Tibial artery (tissue), 4 donors: ENCODE data around the gene SPP2.

ENCODE experiments used
- DNase-seq, 2 donors: peaks; one replicate each; pipeline ENCODE4 v3.0.0-alpha.2; 2019
- H3K27ac ChIP-seq, 2 donors: fragments of 200-600 bp; sonication (generic) in 1 of 2; 1 replicate in 1 of 2; 2 replicates in 1 of 2; pipeline ENCODE4 v1.5.1; 2018 to 2019; ENCODE audit warnings: mild to moderate bottlenecking in 1 of 2
- H3K27me3 ChIP-seq, 2 donors: fragments of 200-600 bp; sonication (generic) in 1 of 2; one replicate each; pipeline versions ENCODE4 v1.5.1 to v1.6.0; 2016 to 2019
- H3K36me3 ChIP-seq, 3 donors: fragments of 200-600 bp; sonication (generic) in 2 of 3; one replicate each; pipeline ENCODE4 v1.5.1; 2016 to 2019; ENCODE audit warnings: mild to moderate bottlenecking in 2 of 3
- H3K4me1 ChIP-seq, 4 donors: fragments of 200-600 bp; sonication (generic) in 2 of 4; 1 replicate in 3 of 4; 2 replicates in 1 of 4; pipeline ENCODE4 v1.5.1; 2016 to 2019
- H3K4me3 ChIP-seq, 2 donors: fragments of 200-600 bp; sonication (generic) in 1 of 2; 1 replicate in 1 of 2; 2 replicates in 1 of 2; pipeline ENCODE4 v1.5.1; 2018 to 2019; ENCODE audit warnings: mild to moderate bottlenecking in 2 of 2
- H3K9me3 ChIP-seq, 3 donors: fragments of 200-600 bp; sonication (generic) in 1 of 3; one replicate each; pipeline ENCODE4 v1.5.1; 2016 to 2019
- CTCF ChIP-seq, 2 experiments: fragments of 200-600 bp in 1 of 2; fragments of 450-650 bp in 1 of 2; IDR thresholded peaks; one replicate each; pipeline ENCODE4 v1.5.1; 2017 to 2019; ENCODE audit warnings: antibody characterized with exemption in 2 of 2, mild to moderate bottlenecking in 1 of 2, moderate library complexity in 1 of 2
- intact Hi-C: fragments of 100-400 bp; cut with DNase I; formaldehyde crosslinking; loops from one replicate; pipeline ENCODE4 v1.15.0; 2023; ENCODE audit warnings: low total_unique reads

Gene SPP2

GRCh38 chr2:234076451-234076850 lies 25.9 kb downstream of the SPP2 start:
- Histone ChIP-seq H3K4me3 (no peak overlapping the region), H3K4me1 (no peaks in the 10 kb centered on the region), H3K36me3 (no peaks in the 10 kb centered on the region), H3K27ac (no peak overlapping the region), H3K9me3 (no peaks in the 10 kb centered on the region), H3K27me3 (no peaks in the 10 kb centered on the region)
- no peak for DNase-seq
- intact Hi-C loops: no loop called here
- no peak for TF ChIP-seq CTCF (IDR thresholded peaks at IDR 0.05)

- Histone ChIP-seq H3K9me3 (no peaks in the 10 kb centered on the region), H3K4me1 (no peaks in the 10 kb centered on the region), H3K4me3 (no peak overlapping the region), H3K36me3 (no peaks in the 10 kb centered on the region), H3K27ac (no peak overlapping the region), H3K27me3 (no peaks in the 10 kb centered on the region)
- TF ChIP-seq CTCF (IDR thresholded peaks at IDR 0.05): no peak
- no peak for DNase-seq
- intact Hi-C loops: no loop called here
These were observed 27.6 kb downstream of the SPP2 start for GRCh38 chr2:234078129-234078528.

- DNase-seq: no peak
- no peaks in the 10 kb centered on the region for H3K27me3 ChIP-seq
- no peaks in the 10 kb centered on the region for H3K4me1 ChIP-seq
- intact Hi-C loops: no loop called here
- H3K36me3 ChIP-seq: no peaks in the 10 kb centered on the region
- no peak for TF ChIP-seq CTCF (IDR thresholded peaks at IDR 0.05)
- no peak overlapping the region for H3K27ac ChIP-seq
- no peaks in the 10 kb centered on the region for H3K9me3 ChIP-seq
- H3K4me3 ChIP-seq: no peak overlapping the region
These were observed 31.7 kb downstream of the SPP2 start for GRCh38 chr2:234081970-234082822.

GRCh38 chr2:234083572-234084348 lies 33.3 kb downstream of the SPP2 start:
- TF ChIP-seq CTCF (IDR thresholded peaks at IDR 0.05): no peak
- DNase-seq: no peak
- Histone ChIP-seq H3K9me3 (no peaks in the 10 kb centered on the region), H3K36me3 (no peaks in the 10 kb centered on the region), H3K4me3 (no peak overlapping the region), H3K27me3 (no peaks in the 10 kb centered on the region), H3K27ac (no peak overlapping the region), H3K4me1 (no peaks in the 10 kb centered on the region)
- intact Hi-C loops: no loop called here

- TF ChIP-seq CTCF (IDR thresholded peaks at IDR 0.05): no peak
- Histone ChIP-seq H3K27me3 (no peaks in the 10 kb centered on the region), H3K9me3 (no peaks in the 10 kb centered on the region), H3K36me3 (no peaks in the 10 kb centered on the region), H3K27ac (no peak overlapping the region), H3K4me3 (no peak overlapping the region), H3K4me1 (no peaks in the 10 kb centered on the region)
- intact Hi-C loops: no loop called here
- no peak for DNase-seq
These were observed 41.0 kb downstream of the SPP2 start for GRCh38 chr2:234091432-234091879.
